ENCODE results near the gene FGD2. TPM values are rescaled to one million over a fixed set of nuclear protein-coding genes. Genes with fewer than 3 reads are reported as not detected.

FGD2 gene
- total and polyA plus RNA-seq, 11 donors, result 1.4 to 45.8 (median 4.9) TPM

DNA sequence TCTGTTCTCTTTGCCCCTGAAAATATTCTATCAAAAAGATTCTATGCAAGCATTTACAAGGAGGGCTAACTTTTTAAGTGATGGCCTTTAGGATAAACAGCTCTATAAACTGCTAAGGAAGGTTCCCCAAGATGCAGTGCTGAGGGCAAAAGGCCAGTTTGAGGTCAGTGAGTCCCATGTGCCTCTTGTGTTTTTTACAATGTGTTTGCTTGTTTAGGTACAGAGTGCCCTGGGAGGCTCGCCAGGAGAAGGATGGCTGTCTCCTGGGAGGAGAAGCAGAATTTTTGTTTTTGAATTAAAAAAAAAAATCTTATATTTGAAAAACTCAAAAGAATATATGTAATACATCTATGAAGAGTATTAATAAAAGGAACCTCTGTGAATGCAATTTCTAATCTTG is 32.3 kb upstream of the FGD2 start:
- intact Hi-C loops (cut with DNase I), result loop anchor here in 4 of 10 donors (5.0 to 10.0 kb wide), 4 partner anchors 56 to 348 kb away; no protein-coding TSS in a partner anchor
- peaks cover 0 to 100% (median 100%) of the 10 kb centered on the region in 9 donors for H3K36me3 ChIP-seq
- TF ChIP-seq POLR2A (IDR thresholded peaks at IDR 0.05), result no peak
- TF ChIP-seq, protein P1, sequence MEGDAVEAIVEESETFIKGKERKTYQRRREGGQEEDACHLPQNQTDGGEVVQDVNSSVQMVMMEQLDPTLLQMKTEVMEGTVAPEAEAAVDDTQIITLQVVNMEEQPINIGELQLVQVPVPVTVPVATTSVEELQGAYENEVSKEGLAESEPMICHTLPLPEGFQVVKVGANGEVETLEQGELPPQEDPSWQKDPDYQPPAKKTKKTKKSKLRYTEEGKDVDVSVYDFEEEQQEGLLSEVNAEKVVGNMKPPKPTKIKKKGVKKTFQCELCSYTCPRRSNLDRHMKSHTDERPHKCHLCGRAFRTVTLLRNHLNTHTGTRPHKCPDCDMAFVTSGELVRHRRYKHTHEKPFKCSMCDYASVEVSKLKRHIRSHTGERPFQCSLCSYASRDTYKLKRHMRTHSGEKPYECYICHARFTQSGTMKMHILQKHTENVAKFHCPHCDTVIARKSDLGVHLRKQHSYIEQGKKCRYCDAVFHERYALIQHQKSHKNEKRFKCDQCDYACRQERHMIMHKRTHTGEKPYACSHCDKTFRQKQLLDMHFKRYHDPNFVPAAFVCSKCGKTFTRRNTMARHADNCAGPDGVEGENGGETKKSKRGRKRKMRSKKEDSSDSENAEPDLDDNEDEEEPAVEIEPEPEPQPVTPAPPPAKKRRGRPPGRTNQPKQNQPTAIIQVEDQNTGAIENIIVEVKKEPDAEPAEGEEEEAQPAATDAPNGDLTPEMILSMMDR (IDR thresholded peaks at IDR 0.05), result no peak
- ATAC-seq (peak in 1 of 4 donors; percentile 40), DNase-seq (no peak)
- no peaks in the 10 kb centered on the region for H3K27me3 ChIP-seq
- no peak overlapping the region for H3K4me3 ChIP-seq
- H3K4me1 ChIP-seq, result peaks cover 3 to 97% (median 56%) of the 10 kb centered on the region in 12 donors
- H3K9me3 ChIP-seq, result no peaks in the 10 kb centered on the region
- 38 to 59% (median 42%) methylated on average over 1 of the region's 1 CpG for WGBS, 4 donors
- H3K27ac ChIP-seq, result peak overlapping the region; percentile 20 to 83 (median 72)

DNA sequence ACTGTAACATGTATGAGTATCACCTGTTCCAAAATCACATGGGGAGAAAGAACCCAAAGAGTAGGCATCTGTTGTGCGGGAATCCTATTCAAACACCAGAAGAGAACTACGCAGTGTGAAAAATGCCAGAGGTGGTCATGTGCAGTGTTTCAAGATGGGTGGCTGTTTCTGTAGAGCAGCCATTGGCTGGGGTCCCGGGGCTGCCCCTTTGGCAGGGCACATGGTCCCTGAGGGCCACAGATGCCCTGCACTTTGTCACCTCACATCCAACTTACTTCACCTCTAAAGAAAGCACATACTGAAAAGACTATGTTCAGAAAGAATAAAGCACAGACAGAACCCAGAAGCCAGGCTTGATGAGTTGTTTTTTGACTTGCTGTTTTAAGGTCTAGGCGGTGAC is 31.8 kb upstream of the FGD2 start:
- H3K27ac ChIP-seq, result peak overlapping the region; percentile 20 to 83 (median 72)
- H3K36me3 ChIP-seq, result peaks cover 0 to 100% (median 100%) of the 10 kb centered on the region in 9 donors
- no peaks in the 10 kb centered on the region for H3K9me3 ChIP-seq
- no peak overlapping the region for H3K4me3 ChIP-seq
- no peaks in the 10 kb centered on the region for H3K27me3 ChIP-seq
- DNase-seq (peak in 4 of 5 donors; percentile 61 to 87 (median 70)), ATAC-seq (peak; percentile 63 to 75 (median 68))
- peaks cover 3 to 97% (median 57%) of the 10 kb centered on the region in 12 donors for H3K4me1 ChIP-seq
- intact Hi-C loops (cut with DNase I), result loop anchor here in 4 of 10 donors (5.0 to 10.0 kb wide), 4 partner anchors 56 to 349 kb away; no protein-coding TSS in a partner anchor
- 42 to 67% (median 52%) methylated on average over 4 of the region's 4 CpGs for WGBS, 4 donors
- no peak for TF ChIP-seq POLR2A (IDR thresholded peaks at IDR 0.05)
- TF ChIP-seq, protein P1 (IDR thresholded peaks at IDR 0.05), result no peak

DNA sequence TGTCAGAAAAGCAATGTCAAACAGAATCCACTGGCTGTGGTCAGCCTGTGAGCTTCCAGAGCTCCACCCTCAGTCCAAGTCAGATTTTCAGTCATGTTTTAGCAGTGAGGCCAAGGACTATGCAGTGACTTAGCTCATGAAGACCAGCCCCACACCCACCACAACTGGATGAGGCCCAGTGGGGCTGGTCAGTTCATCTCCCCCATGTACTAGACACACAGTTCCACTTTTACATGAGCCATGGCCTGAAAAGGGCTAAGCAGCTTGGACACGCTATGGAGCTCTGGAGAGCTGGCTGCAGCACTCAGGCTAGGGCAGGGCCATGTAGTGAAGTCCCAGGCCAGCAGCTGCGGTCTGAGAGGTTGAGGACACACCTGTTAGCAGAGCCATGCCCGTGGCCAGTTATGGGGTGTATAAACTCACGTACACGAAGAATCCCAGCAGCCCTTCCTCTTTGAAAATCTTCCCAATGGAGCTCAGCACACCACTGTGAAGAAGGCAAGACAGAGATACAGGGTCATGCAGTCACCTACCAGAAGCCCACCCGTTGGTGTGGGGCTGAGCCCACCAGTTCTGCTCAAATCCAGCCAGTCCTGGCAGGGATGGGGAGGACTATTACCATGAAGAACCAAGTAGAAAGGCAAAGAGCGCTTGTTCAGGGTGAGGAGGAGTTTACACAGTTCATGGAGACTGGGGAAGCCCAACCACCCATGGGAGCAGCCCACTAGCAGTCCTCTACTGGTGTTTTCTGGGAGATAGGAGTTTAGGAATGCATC is 30.0 kb upstream of the FGD2 start:
- Histone ChIP-seq H3K27ac (peak overlapping the region in 11 of 12 donors; percentile 3 to 77 (median 69)), H3K9me3 (no peaks in the 10 kb centered on the region), H3K4me3 (no peak overlapping the region), H3K27me3 (no peaks in the 10 kb centered on the region), H3K4me1 (peaks cover 3 to 97% (median 65%) of the 10 kb centered on the region in 12 donors), H3K36me3 (peaks cover 0 to 100% (median 82%) of the 10 kb centered on the region in 9 donors)
- WGBS, 4 donors, result 83 to 90% (median 86%) methylated on average over 3 to 7 of the region's 7 CpGs
- TF ChIP-seq POLR2A (IDR thresholded peaks at IDR 0.05), result no peak
- TF ChIP-seq, protein P1 (IDR thresholded peaks at IDR 0.05), result no peak
- DNase-seq (no peak), ATAC-seq (peak in 1 of 4 donors; percentile 8)
- intact Hi-C loops (cut with DNase I), result loop anchor here in 8 of 10 donors (5.0 to 10.0 kb wide), 8 partner anchors 42 to 351 kb away; partner anchors contain the start of gene C6orf89 (in 4 of the 8)

DNA sequence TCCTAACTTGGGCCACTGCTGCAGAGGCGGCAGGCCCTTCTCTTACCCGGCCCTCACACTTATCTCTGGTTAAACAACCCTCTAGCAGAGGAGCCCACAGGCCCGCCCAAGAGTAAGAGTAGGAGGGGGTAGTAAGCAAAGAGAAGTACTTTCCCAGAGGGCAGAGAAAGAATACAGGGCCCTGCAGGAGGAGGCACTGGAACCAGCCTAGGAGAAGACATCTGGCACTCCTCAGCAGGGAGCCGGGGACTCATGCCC is 29.5 kb upstream of the FGD2 start:
- H3K27ac ChIP-seq, result peak overlapping the region in 10 of 12 donors; percentile 25 to 77 (median 70)

More for the DNA sequence above, 29.5 kb upstream of the FGD2 start:
- WGBS, 4 donors, result 54 to 70% (median 59%) methylated on average over 4 of the region's 4 CpGs
- no peak for ATAC-seq
- peaks cover 0 to 100% (median 77%) of the 10 kb centered on the region in 9 donors for H3K36me3 ChIP-seq
- intact Hi-C loops (cut with DNase I), result loop anchor here in 8 of 10 donors (5.0 to 10.0 kb wide), 8 partner anchors 41 to 351 kb away; partner anchors contain the start of gene C6orf89 (in 4 of the 8)
- no peak for DNase-seq
- H3K27me3 ChIP-seq, result no peaks in the 10 kb centered on the region
- no peaks in the 10 kb centered on the region for H3K9me3 ChIP-seq
- H3K4me3 ChIP-seq, result no peak overlapping the region
- H3K4me1 ChIP-seq, result peaks cover 3 to 97% (median 68%) of the 10 kb centered on the region in 12 donors
- TF ChIP-seq POLR2A (IDR thresholded peaks at IDR 0.05), result no peak
- TF ChIP-seq, protein P1 (IDR thresholded peaks at IDR 0.05), result no peak
